ENCODE results near the gene ZNF771. TPM values are rescaled to one million over a fixed set of nuclear protein-coding genes. Genes with fewer than 3 reads are reported as not detected.
A peak's percentile ranks its signal among the peaks of the same experiment; 100 is the strongest.
"Not testable (repeated sequence)": the region's sequence is repeated elsewhere in the genome, so short reads cannot be mapped to it uniquely, and the experiment has no call there.

Gene ZNF771
- total and polyA plus RNA-seq, 2 donors (not counting 3 experiments of a cell fraction or from before 2014, with no cell fraction given), result 11.7 to 16.8 TPM

DNA sequence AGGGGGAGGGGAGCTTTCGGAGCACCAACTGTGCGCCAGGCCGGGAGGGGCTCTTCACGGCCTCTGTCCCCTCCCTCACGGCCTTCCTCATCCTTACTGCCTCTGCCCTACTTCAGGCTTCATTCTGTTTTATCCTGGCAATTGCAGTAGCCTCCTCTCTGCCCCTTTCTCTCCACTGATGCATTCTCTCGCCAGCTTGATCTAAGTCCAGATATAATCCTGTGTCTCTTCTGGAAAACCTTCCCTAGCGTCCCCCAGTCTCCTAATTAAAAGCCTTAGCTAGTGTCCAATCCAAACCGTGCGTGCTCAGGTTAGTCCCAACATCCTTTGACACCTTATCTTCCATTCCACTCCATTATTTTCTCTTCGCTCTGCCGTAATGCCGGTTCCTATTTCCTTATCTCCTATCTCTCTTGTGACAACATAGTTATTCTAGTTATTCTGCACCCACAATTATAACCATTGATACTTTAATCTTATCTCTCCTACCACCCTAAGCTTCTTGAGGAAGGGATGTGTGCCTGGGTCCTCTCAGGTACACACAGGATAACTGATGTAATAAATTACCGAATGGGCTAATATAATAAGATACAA lies 11.3 kb upstream of the ZNF771 start:
- no peaks in the 10 kb centered on the region for H3K9me1 ChIP-seq (replicated peaks; ENCODE audit: control insufficient read depth, extremely low read depth, insufficient read depth, low read length)
- H3K4me3 ChIP-seq (replicated peaks in 1 of 3; ENCODE audit: insufficient read depth in 1 of 3, low read depth in 1 of 3, low read length in 3 of 3), result peak overlapping the region; percentile 46 to 85 (median 81)
- no peaks in the 10 kb centered on the region for H3K9me3 ChIP-seq (replicated peaks; ENCODE audit: control insufficient read depth, insufficient read depth, low read length)
- ChIA-PET CTCF (interaction anchor here (0.7 to 3.3 kb wide), 8 partner anchors 12 to 202 kb away, joined by 3 to 62 read pairs (median 6); partner anchors contain the start of genes DCTPP1, TBC1D10B and ZNF771), POLR2A (interaction anchor here (0.5 to 2.4 kb wide), 5 partner anchors 11 to 83 kb away, joined by 3 to 7 read pairs (median 5); partner anchors contain the start of genes TBC1D10B and ZNF771)
- no peaks in the 10 kb centered on the region for H4K20me1 ChIP-seq (replicated peaks; ENCODE audit: control insufficient read depth, extremely low read depth, insufficient read depth, low read length)
- peak overlapping the region; percentile 94 for H3K4me2 ChIP-seq (ENCODE audit: insufficient read depth, low read length)
- intact Hi-C loops (cut with micrococcal nuclease) (loop anchor here (1.0 to 2.0 kb wide), 2 partner anchors 13 to 18 kb away; no protein-coding TSS in a partner anchor), dilution Hi-C loops (cut with MboI; ENCODE audit: extremely low pct_ligation_motif_present, low sequenced_read_pairs) (no loop called here)
- peaks cover 0 to 19% of the 10 kb centered on the region in 2 experiments for H3K36me3 ChIP-seq (ENCODE audit: control insufficient read depth in 2 of 2, extremely low read depth in 1 of 2, insufficient read depth in 2 of 2, low read length in 2 of 2)
- peak; percentile 24 for FAIRE-seq
- TSS peak; percentile 37 for BruUV-seq (replicated peaks)
- H3K27me3 ChIP-seq (ENCODE audit: control insufficient read depth in 2 of 2, insufficient read depth in 2 of 2, low read length in 2 of 2), result no peaks in the 10 kb centered on the region
- H3K27ac ChIP-seq (ENCODE audit: insufficient read depth, low read depth, low read length), result no peak overlapping the region
- peaks cover 9% of the 10 kb centered on the region for H3K79me2 ChIP-seq (ENCODE audit: control insufficient read depth, insufficient read depth, low read length)
- H2AFZ ChIP-seq (ENCODE audit: low read depth, low read length), result peak overlapping the region; percentile 91
- no peak for DNase-seq (ENCODE audit: low read depth, low spot score)
- peak overlapping the region; percentile 72 for H3K9ac ChIP-seq (replicated peaks; ENCODE audit: extremely low read depth, insufficient read depth, low read length)
- peaks cover 21% of the 10 kb centered on the region for H3K4me1 ChIP-seq (ENCODE audit: control insufficient read depth, extremely low read depth, insufficient read depth, low read length)
- TF ChIP-seq FOS (IDR thresholded peaks at IDR 0.05; ENCODE audit: borderline replicate concordance, insufficient read depth, low read length) (no peak), MAX (IDR thresholded peaks at IDR 0.05; ENCODE audit: insufficient read depth, insufficient read length) (no peak), EZH2 (IDR thresholded peaks at IDR 0.05; ENCODE audit: borderline replicate concordance, low read depth, low read length, severe bottlenecking) (no peak), GATA2 (IDR thresholded peaks at IDR 0.05; ENCODE audit: insufficient read depth, insufficient read length, low read depth, low read length) (peak; percentile 29), POLR2AphosphoS5 (IDR thresholded peaks at IDR 0.05; ENCODE audit: insufficient read depth, low read depth, low read length) (no peak), JUN (IDR thresholded peaks at IDR 0.05; ENCODE audit: borderline replicate concordance, insufficient read depth, insufficient read length, low read depth) (no peak), POLR2A (IDR thresholded peaks at IDR 0.05; ENCODE audit: low read depth, low read length) (no peak), MYC (IDR thresholded peaks at IDR 0.05; ENCODE audit: low read depth, low read length) (no peak)
- TF ChIP-seq, protein P1, sequence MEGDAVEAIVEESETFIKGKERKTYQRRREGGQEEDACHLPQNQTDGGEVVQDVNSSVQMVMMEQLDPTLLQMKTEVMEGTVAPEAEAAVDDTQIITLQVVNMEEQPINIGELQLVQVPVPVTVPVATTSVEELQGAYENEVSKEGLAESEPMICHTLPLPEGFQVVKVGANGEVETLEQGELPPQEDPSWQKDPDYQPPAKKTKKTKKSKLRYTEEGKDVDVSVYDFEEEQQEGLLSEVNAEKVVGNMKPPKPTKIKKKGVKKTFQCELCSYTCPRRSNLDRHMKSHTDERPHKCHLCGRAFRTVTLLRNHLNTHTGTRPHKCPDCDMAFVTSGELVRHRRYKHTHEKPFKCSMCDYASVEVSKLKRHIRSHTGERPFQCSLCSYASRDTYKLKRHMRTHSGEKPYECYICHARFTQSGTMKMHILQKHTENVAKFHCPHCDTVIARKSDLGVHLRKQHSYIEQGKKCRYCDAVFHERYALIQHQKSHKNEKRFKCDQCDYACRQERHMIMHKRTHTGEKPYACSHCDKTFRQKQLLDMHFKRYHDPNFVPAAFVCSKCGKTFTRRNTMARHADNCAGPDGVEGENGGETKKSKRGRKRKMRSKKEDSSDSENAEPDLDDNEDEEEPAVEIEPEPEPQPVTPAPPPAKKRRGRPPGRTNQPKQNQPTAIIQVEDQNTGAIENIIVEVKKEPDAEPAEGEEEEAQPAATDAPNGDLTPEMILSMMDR (IDR thresholded peaks at IDR 0.05; ENCODE audit: extremely low read depth in 1 of 2, insufficient read depth in 1 of 2, low read depth in 1 of 2, low read length in 2 of 2), result no peak

DNA sequence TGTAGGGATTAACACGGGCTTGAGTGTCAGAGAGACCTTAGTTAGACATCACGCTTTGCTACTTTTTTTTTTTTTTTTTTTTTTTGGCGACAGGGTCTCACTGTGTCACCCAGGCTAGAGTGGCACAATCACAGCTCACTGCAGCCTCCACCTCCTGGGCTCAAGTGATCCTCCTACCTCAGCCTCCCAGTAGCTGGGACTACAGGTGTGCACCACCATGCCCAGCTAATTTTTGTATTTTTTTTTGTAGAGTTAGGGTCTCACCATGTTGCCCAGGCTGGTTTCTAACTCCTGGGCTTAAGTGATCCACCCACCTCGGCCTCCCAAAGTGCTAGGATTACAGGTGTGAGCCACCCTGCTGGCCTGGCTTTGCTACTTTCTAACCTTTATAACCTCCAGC lies 10.8 kb upstream of the ZNF771 start:
- H2AFZ ChIP-seq (ENCODE audit: low read depth, low read length); H3K27me3 ChIP-seq (ENCODE audit: control insufficient read depth in 2 of 2, insufficient read depth in 2 of 2, low read length in 2 of 2); DNase-seq (ENCODE audit: low read depth, low spot score); H3K79me2 ChIP-seq (ENCODE audit: control insufficient read depth, insufficient read depth, low read length); H3K9me3 ChIP-seq (replicated peaks; ENCODE audit: control insufficient read depth, insufficient read depth, low read length); H3K27ac ChIP-seq (ENCODE audit: insufficient read depth, low read depth, low read length); dilution Hi-C loops (cut with MboI; ENCODE audit: extremely low pct_ligation_motif_present, low sequenced_read_pairs); intact Hi-C loops (cut with micrococcal nuclease); H3K9ac ChIP-seq (replicated peaks; ENCODE audit: extremely low read depth, insufficient read depth, low read length); H3K9me1 ChIP-seq (replicated peaks; ENCODE audit: control insufficient read depth, extremely low read depth, insufficient read depth, low read length); FAIRE-seq; BruUV-seq (replicated peaks); H4K20me1 ChIP-seq (replicated peaks; ENCODE audit: control insufficient read depth, extremely low read depth, insufficient read depth, low read length): not testable (repeated sequence)
- POLR2A ChIA-PET, result interaction anchor here (0.5 to 2.4 kb wide), 3 partner anchors 26 to 276 kb away, joined by 3 to 7 read pairs (median 4); partner anchors contain the start of gene TBC1D10B
- Histone ChIP-seq H3K4me1 (ENCODE audit: control insufficient read depth, extremely low read depth, insufficient read depth, low read length) (peaks cover 21% of the 10 kb centered on the region), H3K4me3 (replicated peaks in 1 of 3; ENCODE audit: insufficient read depth in 1 of 3, low read depth in 1 of 3, low read length in 3 of 3) (peak overlapping the region in 1 of 3 experiments; percentile 85), H3K36me3 (ENCODE audit: control insufficient read depth in 2 of 2, extremely low read depth in 1 of 2, insufficient read depth in 2 of 2, low read length in 2 of 2) (peaks cover 0 to 19% of the 10 kb centered on the region in 2 experiments), H3K4me2 (ENCODE audit: insufficient read depth, low read length) (peak overlapping the region; percentile 94)
- CTCF ChIA-PET, result interaction anchor here (0.6 to 3.3 kb wide), 5 partner anchors 12 to 237 kb away, joined by 3 to 62 read pairs (median 5); partner anchors contain the start of genes DCTPP1 and ZNF771

All from endothelial cell of umbilical vein (primary cell).